K562 (cell line): Measurements from ENCODE around the gene IL17REL. TPM values are rescaled to one million over a fixed set of nuclear protein-coding genes. Genes with fewer than 3 reads are reported as not detected.

Experiments used
- CTCF ChIP-seq, 3 experiments: IDR thresholded peaks in 2 of 3; conservative IDR thresholded peaks in 1 of 3; 2 replicates each; pipeline ENCODE4 v1.5.1; 2011 to 2012; ENCODE audit warnings: low read length in 3 of 3, mild to moderate bottlenecking in 3 of 3, control low read depth in 2 of 3, improper control_type of control experiment in 1 of 3, inconsistent platforms in 1 of 3, low read depth in 1 of 3, mixed read lengths in 1 of 3, moderate library complexity in 1 of 3; ENCODE audit not compliant: insufficient read depth in 2 of 3
- CUX1 ChIP-seq: fragments of 200-800 bp; sonication (Bioruptor generic); IDR thresholded peaks from 2 replicates; pipeline ENCODE4 v1.6.1; 2016; ENCODE audit warnings: missing genetic modification characterization, missing compliant biosample characterization
- FOSL1 ChIP-seq: fragments of 200-800 bp; sonication (Bioruptor generic); conservative IDR thresholded peaks from 2 replicates; pipeline ENCODE4 v1.6.1; 2016; ENCODE audit warnings: missing genetic modification characterization, missing compliant biosample characterization
- MCM5 ChIP-seq: fragments of 450-650 bp; IDR thresholded peaks from 2 replicates; pipeline ENCODE4 v1.6.1; 2016; ENCODE audit warnings: low read depth
- MITF ChIP-seq: IDR thresholded peaks from 2 replicates; pipeline ENCODE4 v1.6.1; 2014; ENCODE audit warnings: antibody characterized with exemption
- MTA2 ChIP-seq: fragments of 450-650 bp; IDR thresholded peaks from 2 replicates; pipeline ENCODE4 v1.6.1; 2016; ENCODE audit warnings: low read depth
- MYBL2 ChIP-seq, 2 experiments: fragments of 450-650 bp in 1 of 2; sonication (generic) in 1 of 2; formaldehyde crosslinking in 1 of 2; IDR thresholded peaks; 2 replicates each; pipeline versions ENCODE4 v1.6.1 to v1.8.1; 2017 to 2022; ENCODE audit warnings: borderline replicate concordance in 1 of 2, inconsistent platforms in 1 of 2, low read depth in 1 of 2, mild to moderate bottlenecking in 1 of 2, missing genetic modification reagents in 1 of 2, moderate library complexity in 1 of 2
- PHF21A ChIP-seq: fragments of 450-650 bp; IDR thresholded peaks from 2 replicates; pipeline ENCODE4 v1.6.1; 2017; ENCODE audit warnings: low read depth, borderline replicate concordance
- SNIP1 ChIP-seq: fragments of 450-650 bp; IDR thresholded peaks from 2 replicates; pipeline ENCODE4 v1.7.1; 2017; ENCODE audit warnings: low read depth, mild to moderate bottlenecking
- TCF15 ChIP-seq: fragments of 250-450 bp; sonication (Bioruptor Pico); IDR thresholded peaks from 2 replicates; pipeline ENCODE4 v1.8.0; 2022; ENCODE audit warnings: moderate library complexity, mild to moderate bottlenecking, inconsistent platforms
- TEAD2 ChIP-seq: fragments of 450-650 bp; IDR thresholded peaks from 2 replicates; pipeline ENCODE4 v1.6.1; 2016; ENCODE audit warnings: missing genetic modification characterization, control low read depth, missing compliant biosample characterization
- THRAP3 ChIP-seq: fragments of 450-650 bp; IDR thresholded peaks from 2 replicates; pipeline ENCODE4 v1.6.1; 2016; ENCODE audit warnings: mild to moderate bottlenecking, inconsistent platforms, borderline replicate concordance
- TRIM28 ChIP-seq: fragments of 450-650 bp; IDR thresholded peaks from 2 replicates; pipeline ENCODE4 v1.6.1; 2017
- ZBTB7A ChIP-seq: IDR thresholded peaks from 2 replicates; pipeline ENCODE4 v1.6.1; 2011; ENCODE audit warnings: low read depth, mild to moderate bottlenecking, low read length, moderate library complexity, borderline replicate concordance; ENCODE audit not compliant: control insufficient read depth
- ZFX ChIP-seq: sonication (generic); formaldehyde crosslinking; IDR thresholded peaks from 2 replicates; pipeline ENCODE4 v1.8.0; 2022; ENCODE audit warnings: mild to moderate bottlenecking, missing genetic modification reagents, moderate library complexity
- ZNF133 ChIP-seq: fragments of 250-450 bp; sonication (Bioruptor Pico); IDR thresholded peaks from 2 replicates; pipeline ENCODE4 v1.4.0; 2020; ENCODE audit warnings: mild to moderate bottlenecking
- ZNF224 ChIP-seq: sonication (generic); formaldehyde crosslinking; IDR thresholded peaks from 2 replicates; pipeline ENCODE4 v1.8.0; 2022; ENCODE audit warnings: mild to moderate bottlenecking, missing genetic modification reagents
- ZNF76 ChIP-seq: fragments of 250-450 bp; sonication (Bioruptor Pico); IDR thresholded peaks from 2 replicates; pipeline ENCODE4 v1.4.0; 2020; ENCODE audit warnings: mild to moderate bottlenecking, moderate library complexity, borderline replicate concordance
- polyA plus RNA-seq, 8 experiments: library from polyadenylated mRNA; depleted of rRNA in 4 of 8; stranded (reverse) in 5 of 8; unstranded in 3 of 8; fragments of >200 nt; fragmentation: Nextera tagmentation in 2 of 8; fragmentation: Illumina TruSeq in 1 of 8; extraction: Ambion mirVana in 2 of 8; extraction: Trizol in 1 of 8; gene quantifications; 2 replicates each; pipeline versions ENCODE4 v1.2.1 to v1.2.3, GENCODE V29; 2011 to 2014; ENCODE audit warnings: inconsistent platforms in 1 of 8, missing spikeins in 1 of 8
- total RNA-seq, 7 experiments: library from RNA; depleted of rRNA in 6 of 7; stranded (reverse); fragments of >200 nt in 6 of 7; fragmentation: Illumina TruSeq in 2 of 7; extraction: Trizol in 2 of 7; gene quantifications; 2 replicates each; pipeline versions ENCODE4 v1.2.1 to v1.2.3, GENCODE V29; 2011 to 2021; ENCODE audit warnings: low replicate concordance in 1 of 7

IL17REL gene
- total and polyA plus RNA-seq, 9 of the 15 experiments (the other 6 are each of a cell fraction or from before 2014, with no cell fraction given), result 0.05 to 0.42 (median 0.11) TPM; not detected in 4

GRCh38 chr22:49970528-49971231, 41.9 kb downstream of the IL17REL start (continued):
- TF ChIP-seq ZNF133 (CRISPR knock-in tag), result no peak
- no peak for TF ChIP-seq ZNF224 (CRISPR knock-in tag)
- TF ChIP-seq MTA2, result 0 out of 2 replicates have a peak, but pooled peaks have one; percentile 9
- no peak for TF ChIP-seq PHF21A
- TF ChIP-seq MITF, result peak; percentile 98
- no peak for TF ChIP-seq TRIM28
- peak; percentile 99 for TF ChIP-seq FOSL1 (tag)
- no peak for TF ChIP-seq THRAP3
- TF ChIP-seq CTCF (IDR thresholded peaks at IDR 0.05 in 2 of 3, conservative IDR thresholded peaks at IDR 0.05 in 1 of 3; ENCODE audit: insufficient read depth in 2 of 3, low read depth in 1 of 3, low read length in 3 of 3), result 0 out of 6 replicates have a peak, but pooled peaks of 1 of the 3 experiments have one; percentile 2
- TF ChIP-seq ZBTB7A, result peak; percentile 58
- TF ChIP-seq MCM5, result no peak
- TF ChIP-seq SNIP1, result no peak
- TF ChIP-seq TCF15 (CRISPR knock-in tag), result no peak
- TF ChIP-seq ZFX (CRISPR knock-in tag), result peak; percentile 81
- no peak for TF ChIP-seq TEAD2
- TF ChIP-seq ZNF76 (CRISPR knock-in tag), result no peak
- no peak for TF ChIP-seq MYBL2 (IDR thresholded peaks at IDR 0.05; ENCODE audit: low read depth)
- no peak for TF ChIP-seq MYBL2 (CRISPR knock-in tag; IDR thresholded peaks at IDR 0.05; ENCODE audit: borderline replicate concordance)
- TF ChIP-seq CUX1 (CRISPR knock-in tag), result no peak
